Measurements from ENCODE around the gene USB1.
A peak's percentile ranks its signal among the peaks of the same experiment; 100 is the strongest.

The USB1 gene

GRCh38 chr16:58018803-58019202 lies 17.6 kb downstream of the USB1 start:
- no peak for DNase-seq (ENCODE audit: low read depth, low spot score)

- no peak for DNase-seq (ENCODE audit: low read depth, low spot score)
Measured at GRCh38 chr16:58019866-58020538, 18.8 kb downstream of the USB1 start.

DNA sequence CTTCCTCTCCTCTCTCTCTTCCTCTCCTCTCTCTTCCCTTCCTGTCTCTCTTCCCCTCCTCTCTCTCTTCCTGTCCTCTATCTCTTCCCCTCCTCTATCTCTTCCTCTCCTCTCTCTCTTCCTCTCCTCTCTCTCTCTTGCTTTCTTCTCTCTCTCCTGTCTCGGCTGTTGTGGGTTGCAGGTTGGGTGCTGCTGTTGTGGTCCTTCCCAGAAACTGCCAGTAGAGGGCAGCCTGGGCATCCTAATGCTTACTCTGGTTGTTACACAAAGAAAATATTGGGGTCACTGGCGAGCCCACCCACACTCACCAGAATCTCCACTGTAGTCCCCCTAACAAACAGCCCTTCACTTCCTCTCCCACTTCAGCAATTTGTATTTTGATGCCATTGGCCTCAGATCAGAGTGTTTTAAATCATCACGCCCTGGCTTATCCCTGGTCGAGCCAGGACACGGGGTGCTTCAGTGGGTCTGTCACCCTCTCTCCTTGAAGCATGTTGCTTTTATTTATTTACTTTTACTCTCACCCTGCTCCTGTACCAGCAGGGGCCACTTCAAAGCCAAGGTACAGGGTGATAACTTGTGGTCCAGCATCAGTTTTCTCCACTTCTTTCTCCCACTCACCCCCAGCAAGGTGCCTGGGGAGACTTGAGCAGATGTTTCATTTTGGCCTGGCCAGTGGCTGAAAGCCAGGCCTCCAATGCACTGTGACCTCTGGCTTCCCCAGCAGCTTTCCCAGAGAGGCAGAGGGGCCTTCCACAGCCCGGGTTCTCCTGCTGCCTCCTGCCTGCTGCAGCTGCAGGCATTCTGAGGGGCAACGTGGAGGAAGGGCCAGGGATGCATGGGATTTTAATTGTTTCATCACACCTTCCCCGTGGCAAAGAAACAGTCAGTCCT lies 19.7 kb downstream of the USB1 start:
- peak; percentile 46 for DNase-seq (ENCODE audit: low read depth, low spot score)

GRCh38 chr16:58021661-58022551 lies 20.7 kb downstream of the USB1 start:
- DNase-seq (ENCODE audit: low read depth, low spot score), result no peak

- no peak for DNase-seq (ENCODE audit: low read depth, low spot score)
Measured at GRCh38 chr16:58022601-58023371, 21.6 kb downstream of the USB1 start.

DNA sequence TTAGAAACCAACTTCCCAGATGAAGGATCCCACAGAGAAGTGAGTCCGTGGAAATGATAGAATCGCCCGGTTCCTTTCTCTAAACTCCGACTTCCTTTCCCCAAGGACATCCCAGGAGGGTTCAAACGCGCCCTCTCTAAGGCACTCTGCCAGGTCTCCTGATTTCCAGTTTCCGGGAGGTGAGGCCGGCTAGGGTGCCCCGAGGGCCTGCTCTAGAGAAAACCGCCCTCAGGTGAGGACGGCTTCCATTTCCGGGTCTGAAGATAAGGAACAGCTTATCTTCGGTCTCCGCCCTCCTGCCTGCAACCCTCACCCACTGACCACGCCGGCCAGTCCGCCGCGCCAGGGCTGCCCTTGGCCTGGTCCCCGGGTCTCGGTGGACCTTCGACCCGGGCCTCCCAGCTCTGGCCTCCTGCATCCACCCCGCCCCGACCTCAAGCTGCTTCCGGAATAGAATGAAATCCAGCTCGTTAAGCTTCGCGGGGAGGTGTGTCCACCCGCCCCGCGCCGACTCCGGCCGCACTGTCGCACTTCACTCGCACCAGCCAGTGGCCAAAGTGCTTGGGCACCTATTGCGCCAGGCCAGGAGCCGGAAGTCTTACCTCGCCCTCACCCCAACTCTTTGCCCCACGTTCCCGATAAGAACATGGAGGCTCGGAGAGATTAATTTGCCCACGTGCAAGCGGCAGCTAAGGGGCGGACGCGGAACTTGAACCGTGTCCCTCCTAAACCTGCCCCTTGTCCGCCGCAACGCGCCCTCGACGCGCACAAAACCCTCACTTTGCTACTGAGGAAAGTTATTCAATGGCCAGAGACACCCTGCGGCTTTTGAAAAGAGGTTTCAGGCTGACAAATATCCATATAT lies 23.5 kb downstream of the USB1 start:
- DNase-seq (ENCODE audit: low read depth, low spot score), result no peak

DNA sequence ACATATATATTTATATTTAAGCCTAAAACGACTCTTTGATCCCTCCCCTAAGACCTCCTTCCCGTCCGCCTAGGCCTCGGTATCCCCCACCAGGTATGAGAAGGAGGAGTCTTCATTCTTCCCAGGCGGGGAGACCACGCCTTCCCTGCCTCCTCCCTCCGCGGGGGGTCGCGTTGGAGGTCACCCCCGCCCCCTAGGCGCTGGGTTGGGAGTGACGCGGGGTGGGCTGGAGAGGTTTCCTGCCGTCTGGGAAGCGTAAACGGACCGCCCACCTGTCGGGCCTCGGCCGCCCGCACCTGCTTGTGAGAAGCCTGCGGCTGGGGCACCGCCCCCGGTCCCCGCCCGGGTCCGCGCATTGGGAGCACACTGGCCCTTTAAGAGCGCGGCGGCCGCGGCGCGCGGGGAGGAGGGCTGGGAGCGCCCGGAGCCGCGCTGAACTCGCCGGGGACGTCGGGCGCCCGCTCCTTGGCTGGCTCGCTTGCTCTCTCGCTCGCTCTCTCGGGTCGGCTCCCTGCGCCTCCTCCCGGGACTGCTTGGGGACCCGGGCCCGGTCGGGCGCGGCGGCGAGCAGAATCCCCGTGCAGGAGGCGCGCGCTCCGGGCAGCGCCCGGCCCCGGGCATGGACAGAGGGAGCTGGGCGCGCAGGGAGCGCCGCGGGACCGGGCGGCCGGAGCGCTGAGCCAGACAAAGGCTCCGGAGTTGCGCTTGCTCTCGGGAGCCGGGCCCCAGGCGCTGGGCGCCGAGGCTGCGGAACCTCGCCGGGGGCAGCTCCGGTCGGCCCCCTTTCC lies 24.3 kb downstream of the USB1 start, which contains the start of gene MMP15:
TSS of gene MMP15 (plus strand) at position 404 of the 788 bp plus-strand sequence. CDS start 597 bp downstream, outside the sequence.
- DNase-seq (ENCODE audit: low read depth, low spot score), result no peak

DNA sequence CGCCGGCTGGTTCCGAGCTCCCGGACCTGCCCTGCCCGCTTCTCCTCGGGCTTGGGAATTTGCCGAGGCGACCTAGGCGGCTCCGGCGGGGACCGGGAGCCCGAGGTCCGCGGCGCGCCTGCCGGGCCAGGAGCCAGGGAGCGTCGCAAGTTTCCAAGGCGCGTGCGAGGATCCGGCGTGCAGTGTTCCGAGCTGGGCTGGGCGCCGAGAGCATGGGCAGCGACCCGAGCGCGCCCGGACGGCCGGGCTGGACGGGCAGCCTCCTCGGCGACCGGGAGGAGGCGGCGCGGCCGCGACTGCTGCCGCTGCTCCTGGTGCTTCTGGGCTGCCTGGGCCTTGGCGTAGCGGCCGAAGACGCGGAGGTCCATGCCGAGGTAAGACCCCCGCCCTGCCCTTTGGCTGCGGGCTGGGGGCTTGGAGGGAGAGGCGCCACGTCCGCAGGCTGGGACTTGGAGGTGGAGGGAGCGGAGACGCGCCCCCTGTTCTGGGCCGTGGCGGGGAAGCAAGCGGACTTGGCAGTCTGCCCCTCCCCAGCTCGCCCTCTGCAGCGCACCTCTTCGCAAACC lies 25.0 kb downstream of the USB1 start:
- no peak for DNase-seq (ENCODE audit: low read depth, low spot score)

GRCh38 chr16:58026705-58027160 lies 25.5 kb downstream of the USB1 start:
- DNase-seq (ENCODE audit: low read depth, low spot score), result no peak

- DNase-seq (ENCODE audit: low read depth, low spot score), result no peak
Measured at GRCh38 chr16:58027161-58027915, 26.1 kb downstream of the USB1 start.

- no peak for DNase-seq (ENCODE audit: low read depth, low spot score)
Measured at GRCh38 chr16:58027916-58028455, 26.8 kb downstream of the USB1 start.

- DNase-seq (ENCODE audit: low read depth, low spot score), result no peak
Measured at GRCh38 chr16:58028541-58029070, 27.4 kb downstream of the USB1 start.

DNA sequence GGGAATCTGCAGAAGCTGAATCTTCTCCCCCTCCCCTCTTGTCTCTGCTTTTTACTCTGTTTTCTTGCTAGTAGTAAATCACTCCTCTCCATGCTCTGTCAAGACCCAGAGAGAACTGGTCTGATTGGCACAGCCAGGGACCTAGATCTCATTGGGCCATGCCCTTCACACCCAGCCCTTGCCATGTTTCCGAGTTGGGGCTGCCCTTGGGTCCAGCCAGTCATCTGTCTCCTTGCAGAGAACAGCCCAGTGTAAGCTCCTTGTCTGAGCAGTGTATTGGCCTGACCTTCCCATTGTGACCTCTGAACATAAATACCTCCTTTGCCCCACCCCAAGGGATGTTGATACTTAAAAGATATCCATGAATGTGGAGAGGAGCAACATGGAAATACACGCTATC lies 28.2 kb downstream of the USB1 start:
- DNase-seq (ENCODE audit: low read depth, low spot score), result no peak

- no peak for DNase-seq (ENCODE audit: low read depth, low spot score)
Measured at GRCh38 chr16:58030136-58030840, 29.1 kb downstream of the USB1 start.

- no peak for DNase-seq (ENCODE audit: low read depth, low spot score)
Measured at GRCh38 chr16:58031016-58031800, 30.0 kb downstream of the USB1 start.

DNA sequence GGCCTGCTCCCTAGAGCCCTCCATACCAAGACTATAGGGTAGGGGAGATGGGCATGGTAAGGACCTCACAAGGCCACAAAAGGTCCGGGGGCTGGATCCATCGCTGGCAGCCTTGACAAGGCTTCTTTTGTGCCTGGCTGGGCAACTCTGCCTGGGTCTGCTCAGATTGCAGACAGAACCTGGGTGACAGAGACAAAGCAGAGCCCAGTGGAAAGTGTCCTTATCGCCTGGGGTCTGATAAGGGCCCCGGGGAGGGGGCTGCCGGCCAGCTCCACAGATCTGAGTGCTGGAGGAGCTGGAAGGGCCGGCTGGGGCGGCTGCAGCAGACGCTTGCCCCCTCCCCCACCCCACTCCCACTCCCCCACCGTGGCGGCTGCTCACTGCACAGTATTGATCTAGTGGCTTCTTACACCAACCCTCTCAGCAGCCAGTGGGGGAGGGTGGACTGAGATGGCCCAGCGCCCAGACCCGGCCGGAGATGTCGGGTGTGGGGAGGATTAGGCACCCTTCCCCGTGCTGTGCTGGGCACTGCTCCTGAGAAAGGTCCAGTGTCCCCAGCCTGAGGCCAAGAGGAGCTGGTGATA lies 31.6 kb downstream of the USB1 start:
- DNase-seq (ENCODE audit: low read depth, low spot score), result no peak
